Umbilical cord (tissue), 2 donors: ENCODE measurements around the gene SLC35E4. TPM values are rescaled to one million over a fixed set of nuclear protein-coding genes. Genes with fewer than 3 reads are reported as not detected.
"Not testable (repeated sequence)": the region's sequence is repeated elsewhere in the genome, so short reads cannot be mapped to it uniquely, and the experiment has no call there.

Experiments
- DNase-seq: peaks from one replicate; pipeline ENCODE4 v3.0.0-alpha.2; 2015; ENCODE audit warnings: low spot score
- total RNA-seq: library from RNA; depleted of rRNA; stranded (reverse); fragments of >200 nt; gene quantifications from one replicate; pipeline ENCODE4 v1.2.3, GENCODE V29; 2014; ENCODE audit warnings: low replicate concordance; ENCODE audit not compliant: insufficient read depth

SLC35E4 gene
- total RNA-seq, 1 donor from 2014 or later: 1.2 TPM

DNA sequence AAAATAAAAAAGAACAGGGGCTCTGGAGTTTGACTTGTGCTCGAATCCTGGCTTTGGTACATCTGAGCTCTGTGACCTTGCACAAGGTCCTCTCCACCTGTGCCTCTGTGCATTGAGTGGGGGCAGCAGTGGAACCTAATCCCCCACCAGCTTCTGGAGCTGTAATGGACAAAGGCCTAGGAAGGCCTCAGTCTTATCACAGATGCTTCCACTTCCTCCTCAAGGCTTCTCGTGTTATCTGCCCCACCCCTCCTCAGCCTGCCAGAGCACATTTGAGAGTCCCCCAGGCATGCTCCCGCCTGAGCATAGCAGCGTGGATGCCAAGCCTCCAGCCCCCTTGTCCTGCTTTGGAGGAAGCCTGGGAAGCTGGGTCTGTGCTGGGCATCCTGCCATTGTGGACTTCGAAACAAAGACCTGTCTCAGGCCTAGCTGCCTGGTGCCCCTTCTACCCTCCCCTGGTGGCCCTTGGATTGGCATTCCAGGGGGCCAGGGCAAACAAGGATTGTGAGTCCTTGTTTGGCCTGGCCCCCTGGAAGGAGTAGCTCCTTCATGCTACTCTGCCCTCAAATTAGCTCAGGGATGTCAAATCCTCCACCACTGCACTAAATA lies 15.0 kb downstream of the SLC35E4 start:
- no peak for DNase-seq

- no peak for DNase-seq
These were observed 17.3 kb downstream of the SLC35E4 start for GRCh38 chr22:30652852-30653251.

- no peak for DNase-seq
These were observed 18.8 kb downstream of the SLC35E4 start for GRCh38 chr22:30654361-30654760.

GRCh38 chr22:30655532-30655931 lies 20.0 kb downstream of the SLC35E4 start:
- DNase-seq: no peak

DNA sequence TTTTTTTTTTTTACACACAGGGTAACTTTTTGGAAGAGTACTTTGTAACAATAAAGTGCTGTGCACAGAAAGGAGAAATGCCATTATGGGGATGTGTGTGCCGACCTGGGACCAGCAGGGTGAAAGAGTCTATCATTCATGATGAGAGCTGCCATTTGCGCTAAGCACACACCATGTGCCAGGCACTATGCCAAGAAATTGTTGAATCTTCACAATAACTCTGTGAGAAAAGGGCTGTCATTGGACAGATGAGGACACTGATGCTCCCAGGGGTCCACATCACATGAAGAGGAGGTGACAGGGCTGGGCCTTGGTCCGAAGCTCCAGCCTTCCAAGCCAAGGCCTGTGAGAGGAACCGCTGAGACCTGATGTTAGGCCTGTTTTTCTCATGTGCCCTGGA lies 26.5 kb downstream of the SLC35E4 start:
- DNase-seq: no peak

DNA sequence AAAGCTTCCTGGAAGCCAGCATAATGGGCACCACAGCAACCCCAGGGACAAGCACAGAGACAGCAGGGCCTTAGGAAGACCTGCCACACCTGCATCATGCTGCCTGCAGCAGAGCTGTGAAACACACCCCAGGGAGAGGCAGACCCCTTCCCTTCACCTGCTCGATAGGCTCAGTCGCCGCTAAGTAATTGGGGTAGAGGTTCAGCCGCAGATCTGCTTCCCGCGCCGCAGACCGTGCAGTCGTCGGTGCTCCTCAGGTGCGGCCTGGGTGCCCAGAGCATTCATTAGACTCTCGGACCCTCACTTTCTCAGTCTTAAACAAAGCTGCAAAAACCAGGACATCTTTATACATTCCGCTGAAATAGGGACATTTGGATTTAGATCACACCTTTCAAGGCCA lies 29.2 kb downstream of the SLC35E4 start:
- DNase-seq: no peak

DNA sequence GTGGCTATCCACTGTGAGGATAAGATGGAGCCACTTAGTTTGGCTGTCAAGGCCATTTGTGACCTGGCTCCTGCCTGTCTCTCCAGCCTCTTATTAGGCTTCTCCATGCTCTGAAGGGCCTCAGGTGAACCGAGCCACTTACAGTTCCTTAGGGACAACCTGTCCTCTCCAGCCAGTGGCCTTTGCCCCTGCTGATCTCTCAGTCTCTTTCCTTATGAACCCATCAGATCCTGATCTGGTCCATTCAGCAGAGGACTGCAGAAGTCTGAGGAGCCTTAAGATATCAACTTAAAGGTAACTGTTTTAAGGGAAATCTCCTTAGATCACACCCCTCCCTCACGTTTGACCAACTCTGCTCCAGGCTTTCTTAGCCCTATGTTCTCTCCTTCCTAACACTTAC lies 29.7 kb downstream of the SLC35E4 start:
- no peak for DNase-seq

DNA sequence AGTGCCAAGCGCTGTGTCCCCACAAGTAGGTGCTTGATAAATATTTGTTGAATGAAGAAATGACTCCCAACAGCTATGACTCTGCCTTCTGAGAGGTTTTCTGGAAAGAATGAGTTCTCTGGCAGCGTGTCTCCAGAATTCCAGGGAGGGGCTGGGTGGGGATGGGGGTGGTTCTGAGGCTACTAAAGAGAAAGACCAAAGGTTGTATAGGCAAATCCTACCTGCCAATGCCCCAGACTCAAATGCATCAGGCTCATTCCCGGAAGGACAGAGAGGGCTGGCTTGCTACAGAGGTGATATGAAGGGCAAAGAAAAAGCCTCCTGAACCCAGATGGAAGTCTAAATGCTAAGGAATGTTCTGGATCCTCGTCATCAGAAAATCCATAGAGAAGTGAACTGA lies 30.2 kb downstream of the SLC35E4 start:
- DNase-seq: no peak

GRCh38 chr22:30667107-30667493 lies 31.5 kb downstream of the SLC35E4 start:
- DNase-seq: no peak

- DNase-seq: peak; percentile 95
These were observed 32.2 kb downstream of the SLC35E4 start, which contains the start of gene DUSP18 for GRCh38 chr22:30667494-30668385. Gene DUSP18 (minus strand): TSS chr22:30667875. CDS start chr22:30664003, 3,872 bp downstream.

DNA sequence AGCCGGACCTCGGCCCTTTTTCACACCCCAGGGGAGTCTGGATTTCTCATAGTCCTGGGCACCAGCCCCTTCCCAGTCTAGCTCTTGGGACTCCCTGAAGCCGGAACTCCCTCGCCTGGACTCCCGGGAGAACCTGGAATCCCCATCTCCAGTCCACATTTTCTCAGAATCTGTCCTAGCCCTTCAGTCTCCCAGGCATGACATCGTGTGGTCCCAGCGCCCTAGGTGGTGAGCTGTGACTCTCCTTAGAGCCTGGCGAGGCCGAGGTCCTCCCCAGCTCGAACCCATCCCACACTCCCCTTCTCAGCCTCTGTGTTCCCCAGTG lies 32.8 kb downstream of the SLC35E4 start:
- DNase-seq: no peak

DNA sequence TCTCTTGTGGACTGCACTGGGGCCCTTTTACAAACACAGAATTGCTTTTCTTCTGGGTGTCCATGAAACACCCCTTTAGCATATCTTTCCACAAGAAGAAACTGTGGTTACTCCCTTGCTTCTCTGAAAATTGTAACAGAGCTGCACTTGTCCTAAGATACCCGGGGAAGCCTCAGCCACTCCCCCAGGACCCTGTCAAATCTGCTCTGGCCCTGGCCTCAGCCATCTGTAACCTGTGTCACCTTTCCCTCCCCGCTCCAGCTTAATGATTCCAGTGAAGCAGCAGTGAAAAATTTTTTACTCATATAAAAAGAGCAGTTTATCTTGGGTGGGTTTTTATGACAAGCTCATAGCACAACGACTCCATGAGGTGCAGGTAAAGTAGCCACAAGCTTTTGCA lies 35.5 kb downstream of the SLC35E4 start:
- no peak for DNase-seq

GRCh38 chr22:30673136-30673535 lies 37.6 kb downstream of the SLC35E4 start:
- DNase-seq: no peak

GRCh38 chr22:30674482-30674881 lies 38.9 kb downstream of the SLC35E4 start:
- no peak for DNase-seq

DNA sequence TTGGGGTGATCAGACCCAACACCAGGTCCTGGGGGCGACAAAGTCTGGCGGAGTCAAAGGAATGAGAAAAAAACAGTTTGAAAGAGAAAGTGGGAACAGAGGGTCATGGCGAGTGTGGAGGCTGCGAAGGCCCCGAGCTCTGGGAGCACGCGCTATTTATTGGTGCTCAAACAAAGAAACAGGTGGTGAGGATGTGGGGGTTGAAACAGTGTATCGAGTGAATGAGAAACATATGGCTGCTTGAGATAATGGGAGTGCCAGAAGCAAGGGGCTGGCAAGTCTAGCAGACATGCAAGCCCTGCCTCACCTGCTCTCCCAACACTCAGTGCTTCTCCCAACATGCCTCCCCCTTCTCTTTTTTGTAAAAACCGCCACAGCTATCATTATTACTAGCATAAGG lies 39.9 kb downstream of the SLC35E4 start:
- no peak for DNase-seq

DNA sequence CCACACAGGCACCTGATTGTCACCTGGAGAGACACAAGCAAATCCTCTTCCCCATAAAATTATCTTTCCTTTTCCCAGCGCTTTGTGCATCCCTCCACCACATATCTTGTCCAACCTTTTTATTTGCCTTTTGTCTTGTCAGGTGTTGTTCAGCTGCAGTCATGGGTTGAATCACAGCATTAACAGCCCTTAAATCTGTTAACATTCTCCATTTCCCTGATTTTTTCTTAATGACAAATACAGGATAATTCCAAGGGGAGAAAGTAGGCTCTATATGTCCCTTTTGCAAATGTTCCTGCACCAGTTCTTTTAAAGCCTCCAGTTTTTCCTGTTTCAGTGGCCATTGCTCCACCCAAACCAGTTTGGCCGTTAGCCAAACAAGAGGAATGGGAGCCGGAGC lies 41.0 kb downstream of the SLC35E4 start:
- DNase-seq: not testable (repeated sequence)

GRCh38 chr22:30679895-30680690 lies 44.5 kb downstream of the SLC35E4 start:
- DNase-seq: not testable (repeated sequence)

DNA sequence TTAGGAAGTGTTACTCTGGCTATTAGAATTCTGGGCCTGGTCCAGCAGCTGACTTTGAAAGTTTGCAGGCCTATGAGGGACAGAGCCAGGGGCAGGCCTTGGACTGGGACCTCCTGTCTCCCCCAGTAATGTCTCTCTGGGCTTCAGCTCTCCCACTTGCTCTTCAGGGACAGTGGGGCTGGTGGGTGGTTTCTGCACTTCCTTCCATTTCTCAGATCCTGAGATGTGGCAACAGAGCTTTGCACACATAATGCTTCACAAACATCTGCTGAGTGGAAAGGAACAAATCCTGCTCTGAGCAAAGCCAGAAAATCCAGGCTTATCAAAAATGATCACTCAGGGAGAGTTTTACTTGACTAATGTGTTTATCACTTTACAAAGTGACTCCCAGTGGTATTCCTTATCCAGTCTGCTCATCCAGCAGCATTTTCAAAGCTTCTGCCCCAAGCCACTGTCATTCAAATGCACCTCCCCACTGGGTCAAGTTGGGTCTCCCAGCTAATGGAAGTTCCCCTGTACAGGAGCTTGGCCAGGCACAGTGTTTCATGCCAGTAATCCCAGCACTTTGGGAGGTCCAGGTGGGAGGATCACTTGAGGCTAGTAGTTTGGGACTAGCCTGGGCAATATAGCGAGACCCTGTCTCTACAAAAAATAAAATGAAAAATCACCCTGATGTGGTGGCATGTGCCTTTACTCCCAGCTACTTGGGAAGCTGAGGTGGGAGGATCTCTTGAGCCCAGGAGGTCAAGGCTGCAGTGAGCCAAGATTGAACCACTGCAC lies 45.6 kb downstream of the SLC35E4 start:
- DNase-seq: peak; percentile 79

DNA sequence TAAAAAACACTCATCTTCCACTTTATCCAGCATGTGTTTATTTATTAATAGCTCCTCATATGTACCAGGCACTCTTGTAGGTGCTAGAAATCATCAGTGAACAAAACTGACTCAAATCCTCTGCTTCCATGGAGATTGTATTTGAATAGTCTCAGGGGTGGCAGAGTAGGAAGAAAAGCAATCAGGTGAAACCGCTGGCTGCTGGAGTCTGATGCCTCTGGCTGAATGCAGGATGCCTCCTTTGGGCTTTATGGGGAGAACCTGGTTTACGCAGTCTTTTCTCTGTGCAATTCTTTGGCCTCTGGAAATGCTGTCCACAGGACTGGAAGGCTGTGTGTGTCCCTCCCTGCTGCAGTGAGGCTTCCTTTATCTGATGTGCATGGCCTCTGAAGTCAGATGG lies 46.2 kb downstream of the SLC35E4 start:
- no peak for DNase-seq

DNA sequence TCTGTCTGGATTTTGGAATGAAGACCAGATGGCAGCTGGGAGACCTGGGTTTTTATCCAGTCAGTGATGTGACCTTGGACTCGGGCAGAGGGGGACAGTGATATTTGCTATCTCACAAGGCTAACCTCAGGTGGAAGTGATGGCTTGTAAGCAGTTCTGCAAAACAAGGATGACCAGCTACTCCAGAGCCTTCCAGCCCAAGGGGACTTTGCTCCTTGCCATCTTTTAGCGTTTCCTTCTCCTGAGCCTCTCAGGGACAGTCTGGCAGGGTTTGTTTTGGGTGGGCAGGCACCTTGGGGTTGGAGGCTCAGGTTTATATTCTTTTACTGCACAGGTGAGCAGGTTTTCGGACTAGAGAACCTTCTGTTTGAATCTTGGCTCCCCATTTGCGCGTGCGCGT lies 49.6 kb downstream of the SLC35E4 start:
- DNase-seq: no peak

GRCh38 chr22:30687358-30687757 lies 51.8 kb downstream of the SLC35E4 start:
- DNase-seq: no peak

DNA sequence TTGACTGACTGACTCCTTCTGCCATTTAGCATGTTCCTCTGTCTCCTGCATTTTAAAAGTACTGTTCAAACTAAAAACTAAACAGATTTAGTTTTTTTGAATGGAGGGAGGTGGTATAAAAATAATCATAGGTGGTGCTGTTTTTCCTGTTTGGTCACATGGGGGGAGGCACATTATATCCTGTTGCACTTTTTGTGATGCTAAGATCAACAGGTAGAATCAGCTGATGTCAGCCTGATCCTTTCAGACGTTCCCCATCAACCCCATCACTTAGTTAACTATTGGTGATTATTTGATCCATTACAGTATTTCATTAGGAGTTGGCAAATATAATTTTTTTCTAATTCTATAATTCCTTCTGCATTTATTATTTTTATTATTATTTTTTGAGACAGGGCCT lies 54.0 kb downstream of the SLC35E4 start:
- no peak for DNase-seq
